Fibroblast of skin of left biceps (primary cell): Measurements from ENCODE around the gene HSPBAP1.
"Not testable (repeated sequence)": the region's sequence is repeated elsewhere in the genome, so short reads cannot be mapped to it uniquely, and the experiment has no call there.

Experiments used
- DNase-seq, 2 experiments: peaks; one replicate each; pipeline ENCODE4 v3.0.0-alpha.2; 2013; ENCODE audit warnings: low read depth in 2 of 2

Gene HSPBAP1

GRCh38 chr3:122732682-122733525 is 60.7 kb downstream of the HSPBAP1 start:
- not testable (repeated sequence) for DNase-seq

- no peak for DNase-seq
These were observed 63.4 kb downstream of the HSPBAP1 start for GRCh38 chr3:122730240-122730639.

GRCh38 chr3:122728756-122729514 is 64.7 kb downstream of the HSPBAP1 start:
- no peak for DNase-seq

- no peak for DNase-seq
These were observed 65.4 kb downstream of the HSPBAP1 start for GRCh38 chr3:122728186-122728585.

- DNase-seq: no peak
These were observed 65.9 kb downstream of the HSPBAP1 start for GRCh38 chr3:122727766-122728165.

- DNase-seq: no peak
These were observed 66.3 kb downstream of the HSPBAP1 start for GRCh38 chr3:122727294-122727693.

- no peak for DNase-seq
These were observed 68.5 kb downstream of the HSPBAP1 start for GRCh38 chr3:122725106-122725505.

- DNase-seq: no peak
These were observed 74.2 kb downstream of the HSPBAP1 start for GRCh38 chr3:122719273-122719921.

- DNase-seq: no peak
These were observed 77.0 kb downstream of the HSPBAP1 start for GRCh38 chr3:122716667-122717066.

- DNase-seq: no peak
These were observed 79.4 kb downstream of the HSPBAP1 start for GRCh38 chr3:122714273-122714672.

- not testable (repeated sequence) for DNase-seq
These were observed 82.9 kb downstream of the HSPBAP1 start for GRCh38 chr3:122710616-122711251.

GRCh38 chr3:122705379-122705778 is 88.3 kb downstream of the HSPBAP1 start:
- DNase-seq: no peak

GRCh38 chr3:122700193-122700592 is 93.4 kb downstream of the HSPBAP1 start:
- DNase-seq: no peak

- DNase-seq: no peak
These were observed 95.5 kb downstream of the HSPBAP1 start for GRCh38 chr3:122697952-122698620.

GRCh38 chr3:122695927-122696561 is 97.6 kb downstream of the HSPBAP1 start:
- DNase-seq: no peak

- DNase-seq: no peak
These were observed 98.7 kb downstream of the HSPBAP1 start for GRCh38 chr3:122694966-122695365.

- DNase-seq: no peak
These were observed 101.0 kb downstream of the HSPBAP1 start for GRCh38 chr3:122692674-122693073.

- DNase-seq: no peak
These were observed 102.4 kb downstream of the HSPBAP1 start for GRCh38 chr3:122691195-122691594.

- no peak for DNase-seq
These were observed 103.5 kb downstream of the HSPBAP1 start for GRCh38 chr3:122690096-122690495.
